Ascending aorta (tissue), 2 donors: ENCODE data around the gene LRIG1. TPM values are rescaled to one million over a fixed set of nuclear protein-coding genes. Genes with fewer than 3 reads are reported as not detected.

ENCODE experiments used
- DNase-seq, 2 donors: peaks; one replicate each; pipeline ENCODE4 v3.0.0-alpha.2; 2019; ENCODE audit warnings: low spot score in 2 of 2
- H3K27ac ChIP-seq, 2 donors: fragments of 200-600 bp; sonication (generic); one replicate each; pipeline ENCODE4 v1.5.1; 2016 to 2017; ENCODE audit warnings: mild to moderate bottlenecking in 1 of 2
- H3K27me3 ChIP-seq: fragments of 200-600 bp; sonication (generic); one replicate; pipeline ENCODE4 v1.5.1; 2017
- H3K36me3 ChIP-seq, 2 donors: fragments of 200-600 bp; sonication (generic); one replicate each; pipeline ENCODE4 v1.5.1; 2016
- H3K4me1 ChIP-seq, 2 donors: fragments of 200-600 bp; sonication (generic); one replicate each; pipeline ENCODE4 v1.5.1; 2016 to 2017; ENCODE audit warnings: mild to moderate bottlenecking in 1 of 2
- H3K4me3 ChIP-seq, 2 donors: fragments of 200-600 bp; sonication (generic); one replicate each; pipeline ENCODE4 v1.5.1; 2016 to 2017; ENCODE audit warnings: mild to moderate bottlenecking in 1 of 2
- H3K9me3 ChIP-seq, 2 donors: fragments of 200-600 bp; sonication (generic); one replicate each; pipeline ENCODE4 v1.5.1; 2016
- intact Hi-C: fragments of 100-400 bp; cut with DNase I; formaldehyde crosslinking; loops from one replicate; pipeline ENCODE4 v1.15.1; 2023
- total RNA-seq: library from RNA; depleted of rRNA; stranded (reverse); fragments of >200 nt; gene quantifications from one replicate; pipeline ENCODE4 v1.1.0, GENCODE V29; 2016
- TF ChIP-seq, protein P1 (sequence below), 3 experiments: fragments of 200-600 bp in 2 of 3; fragments of 450-650 bp in 1 of 3; sonication (generic) in 2 of 3; IDR thresholded peaks; one replicate each; pipeline ENCODE4 v1.5.1; 2016 to 2019; ENCODE audit warnings: antibody characterized with exemption in 3 of 3, mild to moderate bottlenecking in 1 of 3, moderate library complexity in 1 of 3

LRIG1 gene
- total RNA-seq, 1 donor from 2014 or later, result 62.3 TPM

GRCh38 chr3:66402596-66403290 lies 98.1 kb downstream of the LRIG1 start:
- peaks cover 32 to 77% of the 10 kb centered on the region in 2 donors for H3K4me1 ChIP-seq
- H3K4me3 ChIP-seq, result no peak overlapping the region
- DNase-seq, result peak in 1 of 2 donors; percentile 70
- intact Hi-C loops, result loop anchor here (10.0 kb wide), 1 partner anchor 322 kb away; no protein-coding TSS in a partner anchor
- H3K27ac ChIP-seq, result peak overlapping the region; percentile 67 to 71
- H3K9me3 ChIP-seq, result no peaks in the 10 kb centered on the region
- TF ChIP-seq, protein P1, sequence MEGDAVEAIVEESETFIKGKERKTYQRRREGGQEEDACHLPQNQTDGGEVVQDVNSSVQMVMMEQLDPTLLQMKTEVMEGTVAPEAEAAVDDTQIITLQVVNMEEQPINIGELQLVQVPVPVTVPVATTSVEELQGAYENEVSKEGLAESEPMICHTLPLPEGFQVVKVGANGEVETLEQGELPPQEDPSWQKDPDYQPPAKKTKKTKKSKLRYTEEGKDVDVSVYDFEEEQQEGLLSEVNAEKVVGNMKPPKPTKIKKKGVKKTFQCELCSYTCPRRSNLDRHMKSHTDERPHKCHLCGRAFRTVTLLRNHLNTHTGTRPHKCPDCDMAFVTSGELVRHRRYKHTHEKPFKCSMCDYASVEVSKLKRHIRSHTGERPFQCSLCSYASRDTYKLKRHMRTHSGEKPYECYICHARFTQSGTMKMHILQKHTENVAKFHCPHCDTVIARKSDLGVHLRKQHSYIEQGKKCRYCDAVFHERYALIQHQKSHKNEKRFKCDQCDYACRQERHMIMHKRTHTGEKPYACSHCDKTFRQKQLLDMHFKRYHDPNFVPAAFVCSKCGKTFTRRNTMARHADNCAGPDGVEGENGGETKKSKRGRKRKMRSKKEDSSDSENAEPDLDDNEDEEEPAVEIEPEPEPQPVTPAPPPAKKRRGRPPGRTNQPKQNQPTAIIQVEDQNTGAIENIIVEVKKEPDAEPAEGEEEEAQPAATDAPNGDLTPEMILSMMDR (IDR thresholded peaks at IDR 0.05), result no peak
- peaks cover 20 to 24% of the 10 kb centered on the region in 2 donors for H3K36me3 ChIP-seq
- no peaks in the 10 kb centered on the region for H3K27me3 ChIP-seq

- TF ChIP-seq, protein P1 (IDR thresholded peaks at IDR 0.05), result no peak
- H3K4me1 ChIP-seq, result peaks cover 26 to 68% of the 10 kb centered on the region in 2 donors
- H3K27ac ChIP-seq, result peak overlapping the region; percentile 67 to 71
Observed at GRCh38 chr3:66401675-66402491, 98.9 kb downstream of the LRIG1 start.

GRCh38 chr3:66401157-66401550 lies 99.7 kb downstream of the LRIG1 start:
- Histone ChIP-seq H3K4me1 (peaks cover 26 to 64% of the 10 kb centered on the region in 2 donors), H3K27me3 (no peaks in the 10 kb centered on the region), H3K9me3 (no peaks in the 10 kb centered on the region), H3K4me3 (peak overlapping the region in 1 of 2 donors; percentile 14), H3K27ac (peak overlapping the region; percentile 67 to 71), H3K36me3 (peaks cover 23 to 35% of the 10 kb centered on the region in 2 donors)
- intact Hi-C loops, result loop anchor here (10.0 kb wide), 1 partner anchor 324 kb away; no protein-coding TSS in a partner anchor
- TF ChIP-seq, protein P1 (IDR thresholded peaks at IDR 0.05), result no peak
- peak in 1 of 2 donors; percentile 61 for DNase-seq

More at GRCh38 chr3:66401675-66402491, 98.9 kb downstream of the LRIG1 start:
- intact Hi-C loops, result loop anchor here (10.0 kb wide), 1 partner anchor 323 kb away; no protein-coding TSS in a partner anchor
- H3K36me3 ChIP-seq, result peaks cover 17 to 30% of the 10 kb centered on the region in 2 donors
- H3K27me3 ChIP-seq, result no peaks in the 10 kb centered on the region
- no peaks in the 10 kb centered on the region for H3K9me3 ChIP-seq
- no peak overlapping the region for H3K4me3 ChIP-seq
- DNase-seq, result peak in 1 of 2 donors; percentile 63

DNA sequence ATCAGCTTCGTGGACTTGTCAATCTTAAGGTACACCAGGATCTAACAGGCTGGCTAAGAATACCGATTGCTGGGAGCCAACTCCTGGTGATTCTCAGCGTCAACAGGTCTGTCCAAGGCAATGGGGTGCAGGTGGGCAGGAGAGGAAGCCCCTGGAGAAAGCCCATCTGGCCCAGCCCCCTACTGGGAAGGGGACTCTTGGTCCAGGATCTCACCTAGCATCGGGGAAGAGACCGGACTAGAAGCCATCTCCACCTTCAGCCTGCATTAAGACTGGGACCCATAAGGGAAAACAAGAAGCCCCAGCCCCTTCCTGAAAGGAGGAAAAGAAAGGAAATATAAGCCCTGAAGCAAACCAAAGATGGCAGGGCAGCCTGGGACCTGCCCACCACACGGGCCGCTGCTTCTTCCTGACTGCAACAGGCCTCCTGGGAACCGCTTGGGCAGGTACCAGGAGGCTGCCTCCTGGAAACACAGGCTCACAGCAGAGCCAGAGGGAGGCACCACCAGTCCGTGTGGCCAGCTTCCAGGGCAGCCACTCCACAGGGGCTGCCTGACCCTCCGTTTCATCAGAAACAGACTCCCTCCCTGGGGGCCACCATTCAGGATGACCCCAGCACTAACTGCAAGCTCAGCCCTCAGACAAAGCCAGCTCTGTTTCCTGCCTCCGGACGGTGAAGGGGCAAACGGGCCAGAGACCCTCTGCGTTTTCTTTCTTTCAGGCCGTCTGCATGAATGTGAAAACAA lies 100.2 kb downstream of the LRIG1 start:
- H3K9me3 ChIP-seq, result no peaks in the 10 kb centered on the region
- intact Hi-C loops, result loop anchor here (10.0 kb wide), 1 partner anchor 324 kb away; no protein-coding TSS in a partner anchor
- peaks cover 25 to 40% of the 10 kb centered on the region in 2 donors for H3K36me3 ChIP-seq
- TF ChIP-seq, protein P1 (IDR thresholded peaks at IDR 0.05), result peak in 1 of 3 experiments; percentile 21
- DNase-seq, result peak in 1 of 2 donors; percentile 62
- H3K27me3 ChIP-seq, result no peaks in the 10 kb centered on the region
- peak overlapping the region; percentile 67 to 71 for H3K27ac ChIP-seq
- peaks cover 26 to 64% of the 10 kb centered on the region in 2 donors for H3K4me1 ChIP-seq
- peak overlapping the region in 1 of 2 donors; percentile 14 for H3K4me3 ChIP-seq
